GM21786 (cell line): Measurements from ENCODE around the gene GPR35.
"Not testable (repeated sequence)": the region's sequence is repeated elsewhere in the genome, so short reads cannot be mapped to it uniquely, and the experiment has no call there.

Source experiments
- ATAC-seq: cut with Tn5 transposase; IDR thresholded peaks from one replicate; pipeline ENCODE4 v1.9.1; 2021; ENCODE audit not compliant: unreplicated experiment

GPR35 gene

GRCh38 chr2:240602266-240603050 is 22.8 kb upstream of the GPR35 start:
- ATAC-seq = no peak

GRCh38 chr2:240603081-240603835 is 22.0 kb upstream of the GPR35 start:
- ATAC-seq = no peak

GRCh38 chr2:240603846-240604245 is 21.4 kb upstream of the GPR35 start:
- ATAC-seq = no peak

GRCh38 chr2:240604291-240604938 is 20.9 kb upstream of the GPR35 start:
- ATAC-seq = no peak

- ATAC-seq = no peak
Measured at GRCh38 chr2:240604939-240605716, 20.2 kb upstream of the GPR35 start.

GRCh38 chr2:240605867-240606743 is 19.2 kb upstream of the GPR35 start:
- ATAC-seq = no peak

- no peak for ATAC-seq
Measured at GRCh38 chr2:240611601-240612210, 13.6 kb upstream of the GPR35 start.

DNA sequence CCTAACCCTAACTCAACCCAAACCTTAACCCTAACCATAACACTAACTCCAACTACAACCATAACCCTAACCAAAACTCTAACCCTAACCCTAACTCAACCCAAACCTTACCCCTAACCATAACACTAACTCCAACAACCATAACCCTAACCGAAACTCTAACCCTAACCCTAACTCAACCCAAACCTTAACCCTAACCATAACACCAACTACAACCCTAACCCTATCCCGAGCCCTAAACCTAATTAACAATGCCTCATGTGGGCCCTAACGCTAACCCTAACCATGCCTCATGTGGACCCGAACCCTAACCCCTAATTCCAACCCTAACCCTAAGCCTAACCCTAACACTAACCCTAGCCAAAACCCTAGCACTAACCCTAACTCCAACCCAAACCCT is 11.5 kb upstream of the GPR35 start:
- ATAC-seq = no peak

DNA sequence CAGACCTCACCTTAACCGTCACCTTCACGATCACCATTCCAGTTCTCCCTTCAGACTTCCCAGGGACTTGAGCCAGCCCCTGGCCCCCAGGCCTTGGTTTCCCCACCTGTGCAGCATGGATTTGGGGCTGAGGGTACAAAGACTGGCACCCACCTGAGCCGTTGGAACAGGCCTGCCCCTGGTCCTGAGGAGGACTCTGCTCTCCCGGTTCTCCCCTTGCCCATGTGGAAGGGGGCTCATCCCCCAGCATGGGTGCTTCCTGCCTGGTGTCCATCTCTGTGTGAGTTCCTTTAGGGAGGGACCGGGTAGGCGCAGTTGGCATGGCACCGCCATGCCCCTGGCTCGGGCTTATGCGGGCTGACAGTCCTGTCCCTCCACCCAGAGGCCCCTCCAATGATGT is 10.9 kb upstream of the GPR35 start:
- ATAC-seq = no peak

DNA sequence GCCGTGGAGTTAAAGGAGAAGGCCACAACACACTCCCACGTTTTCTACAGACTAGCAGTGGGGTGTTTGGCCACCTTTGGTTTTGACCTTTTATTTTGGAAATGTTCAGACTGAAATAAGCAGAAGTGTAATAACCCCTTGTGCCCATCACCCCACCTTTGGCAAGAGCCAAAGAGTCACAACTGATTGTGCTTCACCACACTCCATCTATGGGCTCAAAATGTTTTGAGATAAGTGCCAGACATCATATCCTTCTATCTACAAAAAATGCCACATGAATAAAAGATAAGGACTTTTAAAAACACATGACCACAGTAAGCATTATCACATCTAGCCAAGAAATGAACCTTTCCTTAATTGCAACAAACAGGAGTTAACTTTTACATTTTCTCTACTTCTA is 9.9 kb upstream of the GPR35 start:
- ATAC-seq = no peak

DNA sequence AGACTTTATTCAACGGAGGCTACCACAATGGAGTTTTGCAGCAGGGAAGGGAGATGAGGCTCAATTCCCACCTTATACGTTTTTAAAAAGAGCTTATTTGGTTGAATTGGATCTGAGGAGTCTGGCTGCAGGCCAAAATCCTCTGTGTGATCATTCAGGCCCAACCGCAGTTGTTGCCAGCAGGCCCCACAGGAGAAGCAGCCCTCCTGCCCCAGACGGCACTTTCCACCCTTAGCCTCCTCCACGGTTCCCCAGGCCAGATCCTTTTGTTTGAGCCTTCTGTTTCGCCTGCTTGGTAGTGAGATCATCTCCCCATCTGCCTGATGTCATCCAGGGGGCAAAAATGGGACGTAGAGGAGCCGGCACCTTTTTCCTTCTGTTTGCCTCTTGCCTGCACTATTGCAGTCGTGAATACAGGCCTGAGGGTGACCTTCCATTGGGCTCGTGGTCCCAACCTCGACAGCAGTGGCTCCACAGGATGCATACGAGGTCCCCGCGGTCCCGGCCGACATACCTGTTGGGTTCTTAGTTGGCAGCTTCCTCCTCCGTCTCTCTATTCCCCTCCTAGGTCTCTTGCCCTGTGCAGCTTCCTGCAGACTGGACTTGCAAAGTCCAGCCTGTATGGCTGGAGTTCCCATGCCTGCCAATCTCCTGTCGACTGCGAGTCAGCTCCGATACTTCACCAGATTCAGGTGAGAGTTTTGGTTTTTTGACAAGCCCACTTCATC is 9.3 kb upstream of the GPR35 start:
- no peak for ATAC-seq

- not testable (repeated sequence) for ATAC-seq
Measured at GRCh38 chr2:240616860-240617666, 8.2 kb upstream of the GPR35 start.

DNA sequence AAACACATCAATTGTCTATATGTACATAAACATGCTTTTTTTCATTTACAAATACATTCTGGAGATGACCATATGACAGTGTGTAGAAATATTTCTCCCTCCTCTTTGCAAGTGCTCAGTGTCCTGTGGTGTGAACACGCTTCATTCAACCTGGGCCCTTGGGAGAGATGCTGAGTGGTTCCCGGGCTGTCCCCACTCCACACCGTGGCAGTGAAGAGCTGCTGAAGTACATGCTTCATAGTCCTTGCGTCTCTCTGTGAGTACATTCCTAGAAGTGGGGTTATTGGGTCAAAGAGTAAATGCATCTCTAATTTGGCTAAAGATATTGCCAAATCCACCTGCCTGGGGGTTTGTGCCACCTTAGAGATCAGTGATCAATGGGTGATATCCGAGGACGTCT is 6.5 kb upstream of the GPR35 start:
- ATAC-seq = no peak

- ATAC-seq = no peak
Measured at GRCh38 chr2:240619506-240620148, 5.7 kb upstream of the GPR35 start.

DNA sequence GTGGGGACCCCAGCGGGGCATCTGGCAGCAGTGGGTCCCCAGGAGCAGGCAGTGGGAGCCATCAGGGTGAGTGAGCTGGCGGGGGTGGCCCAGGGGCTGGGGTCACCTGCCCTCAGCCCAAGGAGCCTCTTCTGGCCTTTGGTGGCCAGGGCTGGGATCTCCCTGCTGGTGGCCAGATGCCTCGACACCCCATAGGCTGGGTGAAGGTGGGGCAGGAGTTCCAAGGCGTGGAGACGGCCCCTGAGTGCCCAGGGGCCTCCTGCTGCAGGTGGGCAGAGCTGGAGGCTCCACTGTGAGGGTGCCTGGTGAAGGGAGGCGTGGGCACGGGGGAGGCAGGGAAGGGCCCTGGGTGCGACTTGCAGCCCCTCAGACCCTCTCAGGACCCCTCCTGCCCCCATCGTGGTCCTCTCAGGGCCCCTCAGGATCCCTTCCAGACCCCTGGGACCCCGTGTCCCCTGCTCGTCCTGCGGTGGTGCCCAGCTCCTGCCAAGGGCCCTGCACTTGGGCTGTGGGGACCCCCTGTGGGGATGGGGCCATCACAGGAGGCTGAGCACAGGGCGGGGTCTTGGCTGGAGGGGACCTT is 5.0 kb upstream of the GPR35 start:
- no peak for ATAC-seq

DNA sequence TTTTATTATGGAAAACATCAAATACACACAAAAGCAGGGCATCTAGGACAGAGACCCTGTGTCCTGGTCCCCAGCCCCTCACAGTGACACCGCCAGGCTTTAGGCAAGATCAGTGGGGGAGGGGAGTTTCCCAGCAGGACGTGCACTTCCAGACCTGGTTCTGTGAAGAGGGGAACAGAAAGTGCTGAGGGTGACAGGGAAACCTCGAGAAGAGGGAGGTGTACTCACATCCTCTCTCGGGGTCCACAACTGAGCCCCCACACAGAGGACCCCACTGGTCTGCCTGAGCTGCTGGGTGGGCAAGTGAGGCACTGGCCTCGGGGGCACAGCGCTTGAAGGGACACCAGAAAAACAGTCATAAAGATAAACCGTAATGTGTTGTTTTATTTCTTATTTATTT is 4.4 kb upstream of the GPR35 start:
- ATAC-seq = no peak

DNA sequence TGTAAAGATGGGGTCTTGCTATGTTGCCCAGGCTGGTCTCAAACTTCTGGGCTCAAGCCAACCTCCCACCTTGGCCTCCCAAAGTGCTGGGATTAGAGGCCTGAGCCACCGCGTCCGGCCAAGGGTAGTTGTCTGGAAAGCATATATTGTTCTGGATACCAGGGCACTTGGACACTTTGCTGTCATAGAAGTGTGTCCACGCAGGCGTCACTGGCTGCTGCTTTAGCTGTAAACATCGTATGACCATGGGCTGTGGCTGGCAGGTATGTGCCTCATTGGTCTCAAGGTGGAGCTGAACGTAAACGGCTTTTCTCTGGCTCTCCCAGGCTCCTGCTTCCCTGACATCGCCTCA is 3.2 kb upstream of the GPR35 start:
- ATAC-seq = no peak
